Measurements from ENCODE around the gene SCRT2.

The SCRT2 gene

DNA sequence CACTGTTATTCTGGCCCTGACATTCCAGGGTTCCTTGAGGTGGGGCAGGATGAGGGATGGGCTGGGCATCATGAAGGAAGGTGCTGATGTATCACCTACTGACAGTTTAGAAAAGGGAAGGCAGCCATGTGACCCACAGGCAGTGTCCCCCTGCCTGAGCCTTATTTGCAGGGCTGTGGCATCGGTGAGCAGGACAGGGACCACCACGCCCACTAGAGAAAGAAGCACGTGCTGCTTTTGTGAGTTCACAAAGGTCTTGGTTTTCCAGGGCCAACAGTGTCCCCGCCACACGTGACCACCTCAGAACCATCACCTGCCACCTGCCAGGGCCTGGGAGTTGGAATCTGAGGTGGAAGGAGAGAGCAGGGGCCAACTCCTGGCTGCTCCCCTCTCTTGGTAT is 43.5 kb upstream of the SCRT2 start:
- TF ChIP-seq, protein P1, sequence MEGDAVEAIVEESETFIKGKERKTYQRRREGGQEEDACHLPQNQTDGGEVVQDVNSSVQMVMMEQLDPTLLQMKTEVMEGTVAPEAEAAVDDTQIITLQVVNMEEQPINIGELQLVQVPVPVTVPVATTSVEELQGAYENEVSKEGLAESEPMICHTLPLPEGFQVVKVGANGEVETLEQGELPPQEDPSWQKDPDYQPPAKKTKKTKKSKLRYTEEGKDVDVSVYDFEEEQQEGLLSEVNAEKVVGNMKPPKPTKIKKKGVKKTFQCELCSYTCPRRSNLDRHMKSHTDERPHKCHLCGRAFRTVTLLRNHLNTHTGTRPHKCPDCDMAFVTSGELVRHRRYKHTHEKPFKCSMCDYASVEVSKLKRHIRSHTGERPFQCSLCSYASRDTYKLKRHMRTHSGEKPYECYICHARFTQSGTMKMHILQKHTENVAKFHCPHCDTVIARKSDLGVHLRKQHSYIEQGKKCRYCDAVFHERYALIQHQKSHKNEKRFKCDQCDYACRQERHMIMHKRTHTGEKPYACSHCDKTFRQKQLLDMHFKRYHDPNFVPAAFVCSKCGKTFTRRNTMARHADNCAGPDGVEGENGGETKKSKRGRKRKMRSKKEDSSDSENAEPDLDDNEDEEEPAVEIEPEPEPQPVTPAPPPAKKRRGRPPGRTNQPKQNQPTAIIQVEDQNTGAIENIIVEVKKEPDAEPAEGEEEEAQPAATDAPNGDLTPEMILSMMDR (IDR thresholded peaks at IDR 0.05; ENCODE audit: low read depth, low read length, missing control alignments), result no peak
- in situ Hi-C loops (cut with HindIII; ENCODE audit: low pct_ligation_motif_present, low sequenced_read_pairs), result no loop called here
- Histone ChIP-seq H3K27ac (no peak overlapping the region), H3K4me3 (ENCODE audit: low read depth, low read length) (no peak overlapping the region), H3K36me3 (replicated peaks) (no peaks in the 10 kb centered on the region), H3K27me3 (replicated peaks) (peaks cover 4% of the 10 kb centered on the region)
- DNase-seq, result no peak

DNA sequence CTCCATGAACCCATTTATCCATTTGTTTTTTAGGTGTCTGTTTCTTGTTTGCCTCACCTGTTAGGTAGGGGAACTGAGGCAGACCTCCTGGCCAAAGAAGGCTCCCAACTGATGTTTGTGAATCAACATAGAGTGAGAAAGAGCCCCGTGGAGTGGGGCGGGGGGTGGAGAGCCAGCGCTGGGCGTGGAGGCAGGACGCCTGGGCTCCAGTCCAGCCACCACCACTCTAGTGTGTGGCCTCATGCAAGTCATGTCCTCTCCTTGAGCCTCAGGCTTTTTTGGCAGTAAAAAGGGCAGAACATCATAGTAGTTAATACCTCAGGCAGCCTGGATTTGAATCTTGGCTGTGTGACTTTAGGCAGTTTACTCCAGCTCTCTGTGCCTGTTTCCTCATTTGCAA is 42.2 kb upstream of the SCRT2 start:
- no peak overlapping the region for H3K4me3 ChIP-seq (ENCODE audit: low read depth, low read length)
- H3K36me3 ChIP-seq (replicated peaks), result no peaks in the 10 kb centered on the region
- H3K27me3 ChIP-seq (replicated peaks), result peaks cover 2% of the 10 kb centered on the region
- H3K27ac ChIP-seq, result no peak overlapping the region
- DNase-seq, result no peak
- TF ChIP-seq, protein P1 (IDR thresholded peaks at IDR 0.05; ENCODE audit: low read depth, low read length, missing control alignments), result no peak
- in situ Hi-C loops (cut with HindIII; ENCODE audit: low pct_ligation_motif_present, low sequenced_read_pairs), result no loop called here

DNA sequence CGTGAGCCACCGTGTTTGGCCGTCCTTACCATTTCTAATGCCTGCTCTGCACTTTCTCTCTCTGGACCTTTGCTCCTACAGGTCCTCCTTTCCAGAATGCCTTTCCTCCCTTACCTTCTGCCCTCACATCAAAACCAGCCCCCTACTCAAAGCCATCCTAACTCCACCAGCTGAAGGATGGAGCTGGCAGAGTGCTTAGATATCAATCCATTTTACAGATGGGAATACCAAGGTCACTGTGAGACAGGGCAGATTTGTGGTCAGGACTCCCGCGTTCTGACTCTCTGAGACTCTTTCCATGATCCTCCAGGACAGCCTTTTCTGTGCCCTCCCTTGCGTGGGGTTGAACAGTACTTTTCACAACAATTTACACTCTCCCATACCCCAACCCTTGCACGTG is 41.7 kb upstream of the SCRT2 start:
- in situ Hi-C loops (cut with HindIII; ENCODE audit: low pct_ligation_motif_present, low sequenced_read_pairs), result no loop called here
- TF ChIP-seq, protein P1 (IDR thresholded peaks at IDR 0.05; ENCODE audit: low read depth, low read length, missing control alignments), result no peak
- DNase-seq, result no peak
- H3K36me3 ChIP-seq (replicated peaks), result no peaks in the 10 kb centered on the region
- H3K4me3 ChIP-seq (ENCODE audit: low read depth, low read length), result no peak overlapping the region
- no peaks in the 10 kb centered on the region for H3K27me3 ChIP-seq (replicated peaks)
- H3K27ac ChIP-seq, result no peak overlapping the region

DNA sequence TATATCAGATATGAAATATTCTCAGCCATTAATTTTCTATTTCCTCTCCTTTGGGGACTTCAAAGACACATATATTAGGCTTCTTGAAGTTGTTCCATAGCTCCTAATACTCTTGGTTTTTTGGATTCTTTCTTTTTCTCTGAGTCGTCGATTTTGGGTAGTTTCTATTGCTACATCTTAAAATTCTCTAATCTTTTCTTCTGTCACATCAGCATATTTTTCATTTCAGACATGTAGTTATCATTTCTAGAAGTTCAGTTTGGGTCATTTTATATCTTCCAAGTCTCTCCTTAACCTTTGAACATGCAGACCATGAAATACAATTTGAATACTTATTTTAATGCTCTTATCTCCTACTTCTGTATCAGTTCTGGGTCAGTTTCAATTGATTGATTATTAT is 38.9 kb upstream of the SCRT2 start:
- DNase-seq, result no peak
- in situ Hi-C loops (cut with HindIII; ENCODE audit: low pct_ligation_motif_present, low sequenced_read_pairs), result no loop called here
- Histone ChIP-seq H3K36me3 (replicated peaks) (no peaks in the 10 kb centered on the region), H3K27me3 (replicated peaks) (peaks cover 4% of the 10 kb centered on the region), H3K27ac (no peak overlapping the region), H3K4me3 (ENCODE audit: low read depth, low read length) (no peak overlapping the region)
- TF ChIP-seq, protein P1 (IDR thresholded peaks at IDR 0.05; ENCODE audit: low read depth, low read length, missing control alignments), result no peak

DNA sequence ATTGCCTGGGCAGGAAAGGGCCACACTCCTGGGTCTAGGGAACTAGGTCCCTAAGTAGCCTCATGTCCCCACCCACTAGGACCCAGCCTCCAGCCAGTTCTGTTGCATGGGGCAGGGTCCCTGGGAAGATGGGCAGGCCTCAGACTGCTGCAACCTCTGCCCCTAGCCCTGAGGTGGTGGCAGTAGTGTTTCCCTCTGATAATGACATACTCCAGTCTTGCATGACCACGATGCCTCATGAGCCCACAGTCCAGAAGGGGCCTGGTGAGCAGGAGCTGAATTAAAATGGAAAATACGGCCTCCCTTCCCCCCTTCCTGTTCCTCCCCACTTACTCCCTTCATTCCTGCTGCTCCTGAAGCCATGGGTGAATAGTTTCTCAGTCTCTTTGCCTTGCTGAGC is 36.0 kb upstream of the SCRT2 start:
- in situ Hi-C loops (cut with HindIII; ENCODE audit: low pct_ligation_motif_present, low sequenced_read_pairs), result no loop called here
- Histone ChIP-seq H3K27ac (no peak overlapping the region), H3K27me3 (replicated peaks) (peaks cover 11% of the 10 kb centered on the region), H3K4me3 (ENCODE audit: low read depth, low read length) (no peak overlapping the region), H3K36me3 (replicated peaks) (no peaks in the 10 kb centered on the region)
- TF ChIP-seq, protein P1 (IDR thresholded peaks at IDR 0.05; ENCODE audit: low read depth, low read length, missing control alignments), result no peak
- DNase-seq, result no peak

DNA sequence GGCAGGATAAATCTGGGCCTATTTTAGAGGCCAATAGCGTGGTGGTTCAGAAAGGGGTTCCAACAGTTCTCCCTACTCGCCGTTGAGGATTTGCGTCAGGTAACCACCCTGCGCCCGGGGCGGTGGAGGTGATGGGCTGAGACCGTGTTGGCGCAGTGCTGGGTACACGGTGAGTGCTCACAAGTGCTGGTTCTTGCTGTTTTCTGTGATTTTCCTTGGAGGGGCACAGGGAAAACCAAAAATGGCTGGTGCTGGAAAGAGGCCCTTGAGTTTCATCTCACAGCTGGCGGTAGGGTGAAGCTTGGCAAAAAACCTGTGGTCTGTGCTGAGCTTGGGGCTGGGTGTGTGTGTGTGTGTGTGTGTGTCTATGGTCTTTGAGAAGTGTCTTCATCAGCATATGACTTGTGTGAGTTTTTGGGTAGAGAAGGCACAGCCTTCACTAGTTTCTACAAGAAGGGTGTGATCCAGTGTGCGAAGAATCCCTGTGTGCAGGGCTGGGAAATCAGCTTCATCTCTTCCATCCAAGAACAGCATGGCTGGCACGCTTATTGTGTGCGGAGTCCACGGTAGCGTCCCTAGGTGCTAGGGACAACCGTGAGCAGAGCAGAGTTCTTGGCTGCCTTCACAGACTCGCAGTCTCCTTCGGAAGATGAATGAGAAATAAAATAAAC is 35.3 kb upstream of the SCRT2 start:
- no peak for DNase-seq
- TF ChIP-seq, protein P1 (IDR thresholded peaks at IDR 0.05; ENCODE audit: low read depth, low read length, missing control alignments), result no peak
- in situ Hi-C loops (cut with HindIII; ENCODE audit: low pct_ligation_motif_present, low sequenced_read_pairs), result no loop called here
- Histone ChIP-seq H3K27me3 (replicated peaks) (peaks cover 11% of the 10 kb centered on the region), H3K36me3 (replicated peaks) (no peaks in the 10 kb centered on the region), H3K27ac (no peak overlapping the region), H3K4me3 (ENCODE audit: low read depth, low read length) (no peak overlapping the region)

All from brain microvascular endothelial cell (primary cell).